Measurements from ENCODE around the gene GCNT2. TPM values are rescaled to one million over a fixed set of nuclear protein-coding genes. Genes with fewer than 3 reads are reported as not detected.

GCNT2 gene
- total and polyA plus RNA-seq, 2 of the 8 experiments (the other 6 are each of a cell fraction or from before 2014, with no cell fraction given), result 19.3 to 52.5 TPM

DNA sequence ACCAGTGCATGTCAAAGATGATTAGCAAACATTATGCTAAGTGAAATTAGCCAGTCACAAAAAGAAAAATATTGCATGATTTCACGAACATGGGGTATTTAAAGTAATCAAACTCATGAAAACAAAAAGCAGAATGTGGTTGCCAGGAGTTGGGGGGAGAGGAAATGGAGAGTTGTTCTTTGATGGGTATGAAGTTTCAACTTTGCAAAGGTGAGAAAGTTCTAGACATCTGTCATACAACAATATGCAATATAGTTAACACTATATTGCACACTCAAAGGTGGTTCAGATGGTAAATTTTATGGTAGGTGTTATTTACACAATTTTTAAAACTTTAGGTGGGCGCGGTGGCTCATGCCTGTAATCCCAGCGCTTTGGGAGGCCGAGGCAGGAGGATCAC is 13.4 kb upstream of the GCNT2 start (continued):
- TF ChIP-seq, protein P1, sequence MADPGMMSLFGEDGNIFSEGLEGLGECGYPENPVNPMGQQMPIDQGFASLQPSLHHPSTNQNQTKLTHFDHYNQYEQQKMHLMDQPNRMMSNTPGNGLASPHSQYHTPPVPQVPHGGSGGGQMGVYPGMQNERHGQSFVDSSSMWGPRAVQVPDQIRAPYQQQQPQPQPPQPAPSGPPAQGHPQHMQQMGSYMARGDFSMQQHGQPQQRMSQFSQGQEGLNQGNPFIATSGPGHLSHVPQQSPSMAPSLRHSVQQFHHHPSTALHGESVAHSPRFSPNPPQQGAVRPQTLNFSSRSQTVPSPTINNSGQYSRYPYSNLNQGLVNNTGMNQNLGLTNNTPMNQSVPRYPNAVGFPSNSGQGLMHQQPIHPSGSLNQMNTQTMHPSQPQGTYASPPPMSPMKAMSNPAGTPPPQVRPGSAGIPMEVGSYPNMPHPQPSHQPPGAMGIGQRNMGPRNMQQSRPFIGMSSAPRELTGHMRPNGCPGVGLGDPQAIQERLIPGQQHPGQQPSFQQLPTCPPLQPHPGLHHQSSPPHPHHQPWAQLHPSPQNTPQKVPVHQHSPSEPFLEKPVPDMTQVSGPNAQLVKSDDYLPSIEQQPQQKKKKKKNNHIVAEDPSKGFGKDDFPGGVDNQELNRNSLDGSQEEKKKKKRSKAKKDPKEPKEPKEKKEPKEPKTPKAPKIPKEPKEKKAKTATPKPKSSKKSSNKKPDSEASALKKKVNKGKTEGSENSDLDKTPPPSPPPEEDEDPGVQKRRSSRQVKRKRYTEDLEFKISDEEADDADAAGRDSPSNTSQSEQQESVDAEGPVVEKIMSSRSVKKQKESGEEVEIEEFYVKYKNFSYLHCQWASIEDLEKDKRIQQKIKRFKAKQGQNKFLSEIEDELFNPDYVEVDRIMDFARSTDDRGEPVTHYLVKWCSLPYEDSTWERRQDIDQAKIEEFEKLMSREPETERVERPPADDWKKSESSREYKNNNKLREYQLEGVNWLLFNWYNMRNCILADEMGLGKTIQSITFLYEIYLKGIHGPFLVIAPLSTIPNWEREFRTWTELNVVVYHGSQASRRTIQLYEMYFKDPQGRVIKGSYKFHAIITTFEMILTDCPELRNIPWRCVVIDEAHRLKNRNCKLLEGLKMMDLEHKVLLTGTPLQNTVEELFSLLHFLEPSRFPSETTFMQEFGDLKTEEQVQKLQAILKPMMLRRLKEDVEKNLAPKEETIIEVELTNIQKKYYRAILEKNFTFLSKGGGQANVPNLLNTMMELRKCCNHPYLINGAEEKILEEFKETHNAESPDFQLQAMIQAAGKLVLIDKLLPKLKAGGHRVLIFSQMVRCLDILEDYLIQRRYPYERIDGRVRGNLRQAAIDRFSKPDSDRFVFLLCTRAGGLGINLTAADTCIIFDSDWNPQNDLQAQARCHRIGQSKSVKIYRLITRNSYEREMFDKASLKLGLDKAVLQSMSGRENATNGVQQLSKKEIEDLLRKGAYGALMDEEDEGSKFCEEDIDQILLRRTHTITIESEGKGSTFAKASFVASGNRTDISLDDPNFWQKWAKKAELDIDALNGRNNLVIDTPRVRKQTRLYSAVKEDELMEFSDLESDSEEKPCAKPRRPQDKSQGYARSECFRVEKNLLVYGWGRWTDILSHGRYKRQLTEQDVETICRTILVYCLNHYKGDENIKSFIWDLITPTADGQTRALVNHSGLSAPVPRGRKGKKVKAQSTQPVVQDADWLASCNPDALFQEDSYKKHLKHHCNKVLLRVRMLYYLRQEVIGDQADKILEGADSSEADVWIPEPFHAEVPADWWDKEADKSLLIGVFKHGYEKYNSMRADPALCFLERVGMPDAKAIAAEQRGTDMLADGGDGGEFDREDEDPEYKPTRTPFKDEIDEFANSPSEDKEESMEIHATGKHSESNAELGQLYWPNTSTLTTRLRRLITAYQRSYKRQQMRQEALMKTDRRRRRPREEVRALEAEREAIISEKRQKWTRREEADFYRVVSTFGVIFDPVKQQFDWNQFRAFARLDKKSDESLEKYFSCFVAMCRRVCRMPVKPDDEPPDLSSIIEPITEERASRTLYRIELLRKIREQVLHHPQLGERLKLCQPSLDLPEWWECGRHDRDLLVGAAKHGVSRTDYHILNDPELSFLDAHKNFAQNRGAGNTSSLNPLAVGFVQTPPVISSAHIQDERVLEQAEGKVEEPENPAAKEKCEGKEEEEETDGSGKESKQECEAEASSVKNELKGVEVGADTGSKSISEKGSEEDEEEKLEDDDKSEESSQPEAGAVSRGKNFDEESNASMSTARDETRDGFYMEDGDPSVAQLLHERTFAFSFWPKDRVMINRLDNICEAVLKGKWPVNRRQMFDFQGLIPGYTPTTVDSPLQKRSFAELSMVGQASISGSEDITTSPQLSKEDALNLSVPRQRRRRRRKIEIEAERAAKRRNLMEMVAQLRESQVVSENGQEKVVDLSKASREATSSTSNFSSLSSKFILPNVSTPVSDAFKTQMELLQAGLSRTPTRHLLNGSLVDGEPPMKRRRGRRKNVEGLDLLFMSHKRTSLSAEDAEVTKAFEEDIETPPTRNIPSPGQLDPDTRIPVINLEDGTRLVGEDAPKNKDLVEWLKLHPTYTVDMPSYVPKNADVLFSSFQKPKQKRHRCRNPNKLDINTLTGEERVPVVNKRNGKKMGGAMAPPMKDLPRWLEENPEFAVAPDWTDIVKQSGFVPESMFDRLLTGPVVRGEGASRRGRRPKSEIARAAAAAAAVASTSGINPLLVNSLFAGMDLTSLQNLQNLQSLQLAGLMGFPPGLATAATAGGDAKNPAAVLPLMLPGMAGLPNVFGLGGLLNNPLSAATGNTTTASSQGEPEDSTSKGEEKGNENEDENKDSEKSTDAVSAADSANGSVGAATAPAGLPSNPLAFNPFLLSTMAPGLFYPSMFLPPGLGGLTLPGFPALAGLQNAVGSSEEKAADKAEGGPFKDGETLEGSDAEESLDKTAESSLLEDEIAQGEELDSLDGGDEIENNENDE (IDR thresholded peaks at IDR 0.05; ENCODE audit: insufficient replicate concordance, low read length), result no peak
- TF ChIP-seq CBX5 (IDR thresholded peaks at IDR 0.05; ENCODE audit: low read depth, low read length) (no peak), POU5F1 (IDR thresholded peaks at IDR 0.05; ENCODE audit: low read depth, low read length) (no peak), EZH2 (IDR thresholded peaks at IDR 0.05; ENCODE audit: low read depth, low read length, severe bottlenecking) (no peak), SP4 (IDR thresholded peaks at IDR 0.05; ENCODE audit: low read length) (no peak), FOSL1 (IDR thresholded peaks at IDR 0.05; ENCODE audit: insufficient read depth, low read depth, low read length) (no peak), KDM5A (IDR thresholded peaks at IDR 0.05; ENCODE audit: low read length) (no peak)
